Ureter (tissue), 1 donor: ENCODE measurements around the gene LTBR. TPM values are rescaled to one million over a fixed set of nuclear protein-coding genes. Genes with fewer than 3 reads are reported as not detected.
"Not testable (repeated sequence)": the region's sequence is repeated elsewhere in the genome, so short reads cannot be mapped to it uniquely, and the experiment has no call there.

ENCODE experiments used
- DNase-seq: peaks from one replicate; pipeline ENCODE4 v3.0.0-alpha.2; 2020; ENCODE audit warnings: low spot score
- total RNA-seq: library from RNA; stranded (reverse); gene quantifications from one replicate; pipeline ENCODE4 v1.2.4, GENCODE V29; 2023
- donor health status: DM: yes; HTN: yes; CAD: no.

Gene LTBR
- total RNA-seq, 1 donor from 2014 or later, result 167 TPM

DNA sequence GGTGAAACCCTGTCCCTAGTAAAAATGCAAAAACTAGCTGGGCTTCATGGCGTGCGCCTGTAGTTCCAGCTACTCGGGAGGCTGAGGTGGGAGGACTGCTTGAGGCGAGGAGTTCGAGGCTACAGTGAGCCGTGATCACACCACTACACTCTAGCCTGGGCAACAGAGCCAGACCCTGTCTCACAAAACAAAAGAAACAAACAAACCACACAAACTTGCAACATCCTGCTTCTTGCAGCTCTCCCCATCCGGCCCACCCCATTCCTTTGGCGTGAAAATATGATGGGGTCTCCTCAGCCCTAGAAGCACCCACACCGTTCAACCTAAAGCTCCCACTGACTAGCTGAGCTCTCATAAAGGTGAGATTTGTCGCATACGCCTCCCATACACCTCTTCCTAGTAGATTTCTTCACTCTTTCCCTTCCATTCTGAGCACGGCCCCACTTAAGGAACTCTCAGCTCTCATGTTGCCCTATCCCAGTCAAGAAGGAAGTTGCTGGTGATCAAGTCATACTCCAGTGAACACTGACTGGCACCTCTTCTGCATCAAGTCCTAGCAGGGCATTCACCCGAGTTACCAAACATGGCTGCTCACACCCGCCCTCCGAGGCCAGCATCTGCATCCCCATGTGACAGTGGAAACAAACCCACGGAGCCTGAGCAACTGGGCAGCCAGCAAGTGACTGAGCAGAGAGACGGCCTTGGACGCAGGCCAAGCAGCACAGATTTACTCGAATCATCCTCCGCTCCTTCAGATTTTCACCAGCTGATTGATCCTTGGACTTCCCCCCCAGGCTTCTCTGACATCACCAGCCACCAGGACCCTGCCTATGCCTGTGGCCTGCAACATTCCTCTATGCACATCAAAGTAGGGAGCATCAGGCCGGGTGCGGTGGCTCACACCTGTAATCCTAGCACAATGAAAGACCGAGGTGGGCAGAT is 41.9 kb downstream of the LTBR start:
- no peak for DNase-seq

DNA sequence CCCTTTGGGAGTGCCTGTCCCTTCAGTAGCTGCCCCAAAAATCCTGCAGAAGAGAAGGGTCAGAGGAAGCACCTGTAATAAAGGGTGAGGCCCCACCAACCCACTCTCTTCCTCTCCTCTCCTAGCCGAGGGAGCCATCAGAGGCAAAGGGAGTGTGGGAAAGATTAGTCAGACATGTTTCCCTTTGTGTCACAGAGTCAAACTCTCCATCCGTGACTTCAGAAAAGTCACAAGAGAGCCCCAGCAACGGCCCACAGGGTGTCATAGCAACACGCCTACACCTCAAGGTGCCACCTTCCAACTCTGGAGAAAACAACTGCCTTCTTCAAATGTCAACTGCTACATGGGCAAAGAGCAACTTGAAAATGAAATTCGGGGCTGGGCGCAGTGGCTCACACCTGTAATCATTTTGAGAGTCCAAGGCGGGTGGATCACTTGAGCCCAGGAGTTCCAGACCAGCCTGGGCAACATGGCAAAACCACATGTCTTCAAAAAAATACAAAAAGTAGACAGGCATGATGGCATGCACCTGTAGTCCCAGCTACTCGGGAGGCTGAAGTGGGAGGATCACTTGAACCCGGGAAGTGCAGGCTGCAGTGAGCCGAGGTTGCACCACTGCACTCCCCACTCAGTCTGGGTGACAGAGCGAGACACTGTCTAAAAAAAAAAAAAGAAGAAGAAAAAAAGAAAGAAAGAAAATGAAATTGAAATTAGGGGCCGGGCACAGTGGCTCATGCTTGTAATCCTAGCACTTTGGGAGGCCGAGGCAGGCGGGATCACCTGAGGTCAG is 43.1 kb downstream of the LTBR start:
- no peak for DNase-seq

DNA sequence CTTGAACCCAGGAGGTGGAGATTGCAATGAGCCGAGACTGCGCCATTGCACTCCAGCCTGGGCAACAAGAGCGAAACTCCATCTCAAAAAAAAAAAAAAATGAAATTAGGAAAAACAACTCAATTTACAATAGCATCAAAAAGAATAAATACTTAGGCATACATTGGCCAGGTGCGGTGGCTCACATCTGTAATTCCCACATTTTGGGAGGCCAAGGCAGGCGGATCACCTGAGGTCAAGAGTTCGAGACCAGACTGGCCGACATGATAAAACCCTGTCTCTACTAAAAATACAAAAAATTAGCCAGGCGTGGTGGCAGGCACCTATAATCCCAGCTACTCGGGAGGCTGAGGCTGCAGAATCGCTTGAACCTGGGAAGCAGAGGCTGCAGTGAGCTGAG is 43.8 kb downstream of the LTBR start:
- not testable (repeated sequence) for DNase-seq

DNA sequence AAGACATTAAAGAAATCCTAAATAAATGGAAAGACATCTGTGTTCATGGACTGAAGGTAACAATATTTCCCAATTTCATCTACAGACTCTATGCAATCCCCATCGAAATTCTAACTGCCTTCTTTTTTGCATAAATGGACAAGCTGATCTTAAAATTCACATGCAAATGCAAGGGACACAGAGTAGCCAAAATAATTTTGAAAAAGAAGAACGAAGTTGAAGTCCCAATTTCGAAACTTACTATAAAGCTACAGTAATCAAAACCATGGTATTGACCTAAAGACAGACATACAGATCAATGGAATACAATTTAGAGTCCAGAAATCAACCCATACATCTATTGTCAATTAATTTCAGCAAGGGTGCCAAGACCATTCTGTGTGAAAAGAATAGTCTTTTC is 44.4 kb downstream of the LTBR start:
- no peak for DNase-seq

DNA sequence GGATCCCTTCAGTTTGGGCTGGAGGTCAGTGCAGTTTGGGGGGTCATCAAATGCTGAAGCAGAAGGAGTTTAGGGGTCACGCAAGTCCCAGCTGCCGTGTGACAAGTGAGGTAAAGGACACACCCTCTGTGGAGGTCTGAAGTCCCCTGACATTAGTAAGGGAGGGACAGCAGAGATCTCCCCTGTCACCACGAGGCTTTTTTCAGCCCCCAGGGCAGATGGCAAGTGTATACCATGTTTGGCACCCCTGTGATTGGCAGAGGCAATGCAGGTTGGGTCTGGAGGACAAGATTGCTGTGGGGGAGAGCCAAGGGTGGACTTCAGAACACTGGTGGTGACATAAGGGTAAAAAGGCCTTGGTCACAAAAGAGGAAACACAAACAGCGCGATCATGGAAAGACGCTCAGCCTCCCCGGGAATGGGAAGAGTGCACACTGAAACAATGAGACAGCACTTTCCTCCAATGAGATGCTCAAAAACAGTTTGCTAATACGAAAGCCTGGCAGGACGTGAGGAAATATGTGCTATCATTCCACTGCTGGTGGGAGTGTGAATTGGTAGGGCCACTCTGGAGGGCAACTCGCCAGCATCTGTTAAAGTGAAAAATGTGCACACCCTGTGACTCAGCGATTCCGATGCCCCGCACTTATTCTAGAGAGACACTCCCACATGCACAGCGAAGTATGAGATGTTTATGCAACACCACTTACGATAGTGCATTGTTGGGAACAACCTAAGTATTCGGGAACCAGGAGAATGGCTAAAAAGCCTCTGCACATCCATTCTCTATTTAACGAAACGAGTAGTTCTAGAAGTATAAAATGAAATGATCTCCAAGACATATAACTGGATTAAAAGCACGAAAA is 46.4 kb downstream of the LTBR start:
- DNase-seq, result peak; percentile 89

DNA sequence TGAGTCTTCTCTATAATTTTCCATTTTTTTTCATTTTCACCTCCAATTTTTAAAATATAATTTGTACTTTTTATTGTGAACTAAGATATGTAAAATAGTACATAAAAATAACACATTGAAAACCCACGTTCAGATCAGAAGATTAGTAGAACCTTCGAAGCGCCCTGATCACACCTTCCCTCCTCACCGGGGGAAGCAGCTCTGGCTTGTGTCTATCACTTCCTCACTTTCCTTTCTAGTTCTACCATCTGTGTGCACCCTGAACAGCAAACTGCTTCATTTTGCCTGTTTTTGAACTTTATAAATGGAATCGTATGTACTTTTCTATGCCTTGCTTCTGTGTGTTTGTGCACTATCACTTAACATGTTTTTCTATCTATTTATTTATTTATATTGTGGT is 49.0 kb downstream of the LTBR start:
- DNase-seq, result no peak

GRCh38 chr12:6434205-6435140 is 50.5 kb downstream of the LTBR start:
- DNase-seq, result no peak

DNA sequence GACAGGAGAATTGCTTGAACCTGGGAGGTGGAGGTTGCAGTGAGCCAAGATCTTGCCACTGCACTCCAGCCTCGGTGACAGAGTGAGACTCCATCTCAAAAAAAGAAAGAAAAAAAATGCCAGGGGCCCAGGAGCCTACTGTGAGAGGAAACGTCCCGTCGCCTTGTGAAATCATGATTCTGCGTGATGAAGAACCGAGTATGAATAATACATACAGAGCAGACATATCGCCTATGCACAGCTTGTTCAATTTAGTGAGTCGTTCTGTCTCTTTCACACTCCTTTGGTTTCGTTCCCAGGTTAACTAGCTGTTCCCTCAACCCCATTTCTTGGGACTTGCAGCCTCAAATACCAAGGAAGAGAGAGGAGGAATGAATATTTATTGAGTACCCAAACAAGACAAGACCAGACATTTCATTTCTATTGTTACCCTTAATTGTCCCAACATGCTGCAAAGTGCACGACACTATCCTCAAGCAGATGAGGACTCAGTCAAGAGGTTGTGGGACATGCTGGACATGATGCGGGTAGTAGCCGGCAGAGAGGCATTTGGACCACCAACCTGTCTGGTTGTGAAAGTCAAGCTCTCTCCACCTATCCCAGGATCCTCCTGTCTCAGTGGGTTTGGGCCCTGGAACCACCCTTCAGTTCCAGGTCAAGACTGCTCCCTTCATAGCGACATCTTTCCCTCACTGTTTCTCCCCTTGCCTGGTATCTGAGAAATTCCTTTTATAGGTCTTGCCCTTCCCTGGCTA is 52.2 kb downstream of the LTBR start:
- DNase-seq, result no peak

- DNase-seq, result no peak
These were observed 53.6 kb downstream of the LTBR start for GRCh38 chr12:6437586-6437985.

GRCh38 chr12:6438345-6438744 is 54.4 kb downstream of the LTBR start:
- DNase-seq, result no peak

- DNase-seq, result no peak
These were observed 56.4 kb downstream of the LTBR start for GRCh38 chr12:6440391-6440790.

Other genes starting within 250 kb of the LTBR start
- gene CD9, start 183.8 kb upstream of the LTBR start, total RNA-seq, result 427 TPM
- gene PLEKHG6, start 73.5 kb upstream of the LTBR start, total RNA-seq, result 59.7 TPM
- gene TNFRSF1A, start 42.1 kb upstream of the LTBR start, total RNA-seq, result 177 TPM
- gene SCNN1A, start 8.6 kb upstream of the LTBR start, total RNA-seq, result 63.8 TPM
- gene CD27, start 60.8 kb downstream of the LTBR start, total RNA-seq, result 2.6 TPM
- 52.3 TPM for gene TAPBPL, start 67.9 kb downstream of the LTBR start, total RNA-seq
- 16.0 TPM for gene VAMP1, start 86.5 kb downstream of the LTBR start, total RNA-seq
- 150 TPM for gene MRPL51, start 109.1 kb downstream of the LTBR start, total RNA-seq
- 24.0 TPM for gene NCAPD2, start 109.9 kb downstream of the LTBR start, total RNA-seq
- gene GAPDH, start 150.4 kb downstream of the LTBR start, total RNA-seq, result 2,120 TPM
- gene IFFO1, start 171.9 kb downstream of the LTBR start, total RNA-seq, result 13.7 TPM
- 51.7 TPM for gene NOP2, start 184.1 kb downstream of the LTBR start, total RNA-seq
- gene CHD4, start 223.2 kb downstream of the LTBR start, total RNA-seq, result 232 TPM